Lower leg skin (tissue), 3 donors: ENCODE data around the gene RAB11FIP5.

ENCODE experiments used
- POLR2A ChIP-seq, 2 donors: fragments of 450-650 bp; IDR thresholded peaks; one replicate each; pipeline ENCODE4 v1.6.1; 2016 to 2017; ENCODE audit warnings: antibody characterized with exemption in 2 of 2, mild to moderate bottlenecking in 1 of 2, moderate library complexity in 1 of 2
- TF ChIP-seq, protein P1 (sequence below), 3 donors: fragments of 450-650 bp; IDR thresholded peaks; one replicate each; pipeline ENCODE4 v1.5.1; 2016; ENCODE audit warnings: antibody characterized with exemption in 3 of 3, mild to moderate bottlenecking in 3 of 3, moderate library complexity in 2 of 3

- TF ChIP-seq, protein P1, sequence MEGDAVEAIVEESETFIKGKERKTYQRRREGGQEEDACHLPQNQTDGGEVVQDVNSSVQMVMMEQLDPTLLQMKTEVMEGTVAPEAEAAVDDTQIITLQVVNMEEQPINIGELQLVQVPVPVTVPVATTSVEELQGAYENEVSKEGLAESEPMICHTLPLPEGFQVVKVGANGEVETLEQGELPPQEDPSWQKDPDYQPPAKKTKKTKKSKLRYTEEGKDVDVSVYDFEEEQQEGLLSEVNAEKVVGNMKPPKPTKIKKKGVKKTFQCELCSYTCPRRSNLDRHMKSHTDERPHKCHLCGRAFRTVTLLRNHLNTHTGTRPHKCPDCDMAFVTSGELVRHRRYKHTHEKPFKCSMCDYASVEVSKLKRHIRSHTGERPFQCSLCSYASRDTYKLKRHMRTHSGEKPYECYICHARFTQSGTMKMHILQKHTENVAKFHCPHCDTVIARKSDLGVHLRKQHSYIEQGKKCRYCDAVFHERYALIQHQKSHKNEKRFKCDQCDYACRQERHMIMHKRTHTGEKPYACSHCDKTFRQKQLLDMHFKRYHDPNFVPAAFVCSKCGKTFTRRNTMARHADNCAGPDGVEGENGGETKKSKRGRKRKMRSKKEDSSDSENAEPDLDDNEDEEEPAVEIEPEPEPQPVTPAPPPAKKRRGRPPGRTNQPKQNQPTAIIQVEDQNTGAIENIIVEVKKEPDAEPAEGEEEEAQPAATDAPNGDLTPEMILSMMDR (IDR thresholded peaks at IDR 0.05) = no peak
- TF ChIP-seq POLR2A (IDR thresholded peaks at IDR 0.05) = no peak
Observed at GRCh38 chr2:73117441-73117840, 4.7 kb upstream of the RAB11FIP5 start.
